Neuron (in vitro differentiated cells): ENCODE results near the gene BICRAL.

Source experiments
- H2AFZ ChIP-seq: one replicate; pipeline ENCODE4 v1.6.1; 2013; ENCODE audit warnings: low read depth, mild to moderate bottlenecking, inconsistent platforms, low read length, moderate library complexity
- H3K27me3 ChIP-seq: one replicate; pipeline ENCODE4 v1.6.1; 2013; ENCODE audit warnings: low read length; ENCODE audit not compliant: insufficient read depth
- H3K36me3 ChIP-seq: one replicate; pipeline ENCODE4 v1.6.1; 2013; ENCODE audit warnings: low read length; ENCODE audit not compliant: insufficient read depth
- H3K4me1 ChIP-seq: one replicate; pipeline ENCODE4 v1.6.1; 2013; ENCODE audit warnings: low read length; ENCODE audit not compliant: insufficient read depth
- H3K4me3 ChIP-seq: 2 replicates; pipeline ENCODE4 v1.5.1; 2013; ENCODE audit warnings: mild to moderate bottlenecking, low read length, moderate library complexity
- H3K9me3 ChIP-seq: one replicate; pipeline ENCODE4 v1.6.1; 2013; ENCODE audit warnings: low read length

BICRAL gene

DNA sequence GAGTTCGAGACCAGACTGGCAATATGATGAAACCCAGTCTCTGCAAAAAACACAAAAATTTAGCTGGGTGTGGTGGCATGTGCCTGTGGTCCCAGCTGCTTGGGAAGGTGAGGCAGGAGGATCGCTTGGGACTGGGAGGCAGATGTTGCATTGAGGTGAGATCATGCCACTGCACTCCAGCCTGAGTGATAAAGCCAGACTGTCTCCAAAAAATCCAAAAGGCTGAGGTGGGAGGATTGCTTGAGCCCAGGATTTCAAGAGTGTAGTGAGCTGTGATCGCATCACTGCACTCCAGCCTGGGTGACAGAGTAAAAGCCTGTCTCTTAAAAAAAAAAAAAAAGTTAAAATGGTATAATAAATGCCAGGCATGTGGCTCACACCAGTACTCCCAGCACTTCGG is 132.7 kb downstream of the BICRAL start:
- Histone ChIP-seq H3K4me1 (no peaks in the 10 kb centered on the region), H3K27me3 (no peaks in the 10 kb centered on the region), H3K36me3 (no peaks in the 10 kb centered on the region), H3K4me3 (no peak overlapping the region), H2AFZ (no peak overlapping the region), H3K9me3 (no peaks in the 10 kb centered on the region)

DNA sequence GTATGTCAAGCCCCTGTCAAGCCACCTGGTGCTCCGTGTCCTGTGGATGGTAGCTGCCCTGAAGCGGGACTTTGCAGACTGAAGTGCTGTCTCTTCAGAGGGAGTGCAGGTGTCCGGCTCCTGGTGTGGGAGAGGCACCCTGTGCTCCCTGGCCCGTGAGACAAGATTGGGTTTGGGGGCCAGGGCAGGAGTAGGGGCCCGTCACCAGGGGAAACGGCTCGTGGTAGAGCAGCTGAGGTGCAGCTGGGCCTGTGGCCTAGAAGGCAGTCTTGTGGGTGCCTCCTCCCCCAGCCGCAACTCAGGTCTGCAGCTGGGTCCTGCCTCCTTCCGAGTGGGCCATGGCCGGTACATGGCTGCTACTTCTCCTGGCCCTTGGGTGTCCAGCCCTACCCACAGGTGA is 133.9 kb downstream of the BICRAL start, which contains the start of gene PTCRA:
Gene PTCRA, plus strand, starts transcription at position 322 of the 400 bp plus-strand sequence. Its CDS starts 17 bp downstream, at position 339.
- no peaks in the 10 kb centered on the region for H3K36me3 ChIP-seq
- no peaks in the 10 kb centered on the region for H3K27me3 ChIP-seq
- H3K4me3 ChIP-seq = no peak within 1 kb of the TSS
- no peak within 1 kb of the TSS for H2AFZ ChIP-seq
- H3K4me1 ChIP-seq = no peaks in the 10 kb centered on the region
- H3K9me3 ChIP-seq = no peaks in the 10 kb centered on the region

DNA sequence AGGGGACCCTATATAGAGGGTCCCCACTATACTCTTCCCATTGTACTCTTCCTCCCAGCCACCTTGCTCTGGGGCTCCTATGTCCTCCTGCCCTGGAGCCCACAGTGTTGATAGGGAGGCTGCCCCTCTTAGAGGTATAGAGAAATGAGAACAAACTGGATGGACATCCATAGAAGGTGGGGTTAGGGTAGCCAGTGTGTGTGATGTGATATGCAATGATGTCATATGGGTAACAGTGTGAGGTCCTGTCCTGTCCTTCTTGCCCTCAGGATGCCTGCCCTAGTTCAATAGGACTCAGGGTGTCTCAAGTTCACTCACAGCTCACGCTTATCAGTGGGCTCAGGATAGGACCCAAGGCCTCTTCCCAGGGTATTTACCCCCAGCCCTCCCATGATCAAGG is 134.4 kb downstream of the BICRAL start:
- Histone ChIP-seq H3K4me1 (no peaks in the 10 kb centered on the region), H2AFZ (no peak overlapping the region), H3K9me3 (no peaks in the 10 kb centered on the region), H3K36me3 (no peaks in the 10 kb centered on the region), H3K4me3 (no peak overlapping the region), H3K27me3 (no peaks in the 10 kb centered on the region)
